KBM-7 (cell line): ENCODE results near the gene DNAJB12.
"Not testable (repeated sequence)": the region's sequence is repeated elsewhere in the genome, so short reads cannot be mapped to it uniquely, and the experiment has no call there.

Experiments used
- DNase-seq: peaks from one replicate; pipeline ENCODE4 v3.0.0-alpha.2; 2015
- in situ Hi-C: fragments of 300-500 bp; cut with MboI; formaldehyde crosslinking; loops from 2 replicates; pipeline ENCODE4 v1.14.3; 2020; ENCODE audit warnings: low sequenced_read_pairs, low pct_unique_long_range_greater_than_20kb, mixed read lengths

The DNAJB12 gene

DNA sequence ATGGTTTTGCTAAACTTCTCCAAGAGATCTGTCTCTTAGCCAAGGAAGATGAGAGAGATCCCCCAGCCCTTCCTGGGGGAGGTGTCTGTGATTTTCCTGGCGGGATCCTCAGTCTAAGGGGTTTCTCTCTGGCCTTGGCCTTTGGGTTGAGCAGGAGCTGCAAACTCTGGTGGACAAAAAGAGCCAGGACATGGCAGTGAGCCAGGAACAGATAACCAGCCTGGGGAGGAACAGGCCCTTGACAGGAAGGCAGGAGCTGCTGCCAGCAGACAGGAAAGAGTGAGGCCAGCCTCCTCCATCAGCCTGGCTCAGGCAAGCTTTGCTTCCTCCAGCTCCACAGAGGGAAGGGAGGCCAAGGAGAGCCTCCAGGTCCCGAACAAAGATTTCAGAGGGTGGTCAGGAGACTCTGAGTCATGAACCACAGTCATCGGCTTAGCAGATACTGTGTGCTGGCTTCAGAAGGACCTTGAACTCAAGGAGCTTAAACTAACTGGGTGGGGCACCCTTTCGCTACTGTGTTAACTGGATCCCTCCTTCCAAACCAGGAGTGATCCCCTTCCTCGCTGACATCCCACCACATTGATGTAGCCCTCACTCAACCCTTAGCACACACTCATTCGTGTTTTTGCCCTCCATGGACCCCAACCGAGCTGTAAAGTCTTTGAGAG lies 46.3 kb downstream of the DNAJB12 start:
- in situ Hi-C loops, result no loop called here

DNA sequence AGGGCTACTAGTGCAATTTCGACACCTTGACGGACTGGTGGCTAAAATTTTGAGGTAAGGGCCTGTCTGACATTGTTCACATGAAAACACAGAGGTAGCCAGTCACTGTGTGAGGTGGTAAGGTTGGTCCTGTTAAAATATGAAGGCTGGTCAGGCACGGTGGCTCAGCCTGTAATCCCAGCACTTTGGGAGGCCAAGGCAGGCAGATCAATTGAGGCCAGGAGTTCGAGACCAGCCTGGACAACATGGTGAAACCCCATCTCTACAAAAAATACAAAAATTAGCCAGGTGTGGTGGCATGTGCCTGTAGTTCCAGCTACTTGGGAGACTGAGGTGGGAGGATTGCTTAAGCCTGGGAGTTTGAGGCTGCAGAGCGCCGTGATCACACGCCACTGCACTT lies 47.0 kb downstream of the DNAJB12 start:
- DNase-seq, in situ Hi-C loops: not testable (repeated sequence)

More for the DNA sequence above, 46.3 kb downstream of the DNAJB12 start:
- DNase-seq, result peak; percentile 69

DNA sequence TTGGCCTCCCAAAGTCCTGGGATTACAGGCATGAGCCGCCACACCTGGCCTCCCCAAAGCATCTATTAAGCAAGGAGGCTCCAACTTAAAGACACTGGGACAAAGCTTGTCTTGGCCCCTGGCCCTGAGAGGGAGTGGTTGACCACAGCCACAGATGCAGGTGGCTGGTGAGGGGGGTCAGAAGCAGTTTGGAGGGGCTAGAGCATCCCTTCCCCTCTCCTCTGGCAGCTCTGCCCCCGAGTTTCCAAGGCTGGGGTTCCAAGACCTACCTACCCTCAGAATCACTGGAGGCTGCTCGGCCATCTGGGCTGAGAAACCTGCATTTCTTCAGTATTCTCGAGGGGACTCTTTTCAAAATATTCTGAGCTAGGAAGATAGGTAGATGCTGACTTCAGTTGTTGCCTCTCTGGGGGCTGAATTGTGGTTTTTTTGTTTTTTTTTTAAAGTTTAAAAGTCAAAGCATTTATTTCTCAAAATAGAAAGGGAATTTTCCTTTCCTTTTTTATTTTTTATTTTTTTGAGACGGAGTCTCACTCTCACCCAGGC lies 48.4 kb downstream of the DNAJB12 start:
- in situ Hi-C loops, result no loop called here
- DNase-seq, result no peak

DNA sequence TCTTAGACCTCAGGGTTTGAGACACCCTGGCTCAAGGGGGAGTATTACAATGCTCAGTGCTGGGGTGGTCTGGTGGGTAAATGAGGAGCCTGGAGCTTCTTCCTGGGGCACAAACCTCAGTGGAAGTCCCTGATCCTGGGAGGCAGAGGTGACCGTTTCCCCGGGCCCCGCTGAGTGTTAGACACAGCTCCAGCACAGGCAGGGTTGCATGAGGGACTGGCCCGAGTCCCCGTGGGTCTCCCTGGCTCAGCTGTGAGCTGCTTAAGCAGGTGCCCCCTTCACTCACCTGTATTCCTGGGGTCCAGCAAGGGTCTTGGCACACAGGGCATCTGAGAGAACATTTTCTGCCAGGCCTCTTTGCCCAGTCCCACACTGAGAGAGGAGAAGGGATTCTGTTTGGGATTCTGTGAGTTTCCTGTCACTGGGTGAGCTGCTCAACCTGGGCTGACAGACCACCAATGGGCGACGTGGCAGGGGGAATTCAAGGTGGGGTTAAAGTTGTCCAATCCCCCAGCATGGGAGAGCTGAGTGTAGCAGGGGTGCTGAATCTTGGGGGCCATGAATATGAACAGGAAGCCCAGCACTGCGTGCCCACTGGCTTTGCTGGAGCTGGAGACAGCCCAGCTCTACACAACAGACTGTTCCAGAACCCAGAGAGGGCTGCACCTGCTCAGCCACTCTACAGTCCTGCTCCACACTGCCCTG lies 51.1 kb downstream of the DNAJB12 start:
- no peak for DNase-seq
- in situ Hi-C loops, result no loop called here

DNA sequence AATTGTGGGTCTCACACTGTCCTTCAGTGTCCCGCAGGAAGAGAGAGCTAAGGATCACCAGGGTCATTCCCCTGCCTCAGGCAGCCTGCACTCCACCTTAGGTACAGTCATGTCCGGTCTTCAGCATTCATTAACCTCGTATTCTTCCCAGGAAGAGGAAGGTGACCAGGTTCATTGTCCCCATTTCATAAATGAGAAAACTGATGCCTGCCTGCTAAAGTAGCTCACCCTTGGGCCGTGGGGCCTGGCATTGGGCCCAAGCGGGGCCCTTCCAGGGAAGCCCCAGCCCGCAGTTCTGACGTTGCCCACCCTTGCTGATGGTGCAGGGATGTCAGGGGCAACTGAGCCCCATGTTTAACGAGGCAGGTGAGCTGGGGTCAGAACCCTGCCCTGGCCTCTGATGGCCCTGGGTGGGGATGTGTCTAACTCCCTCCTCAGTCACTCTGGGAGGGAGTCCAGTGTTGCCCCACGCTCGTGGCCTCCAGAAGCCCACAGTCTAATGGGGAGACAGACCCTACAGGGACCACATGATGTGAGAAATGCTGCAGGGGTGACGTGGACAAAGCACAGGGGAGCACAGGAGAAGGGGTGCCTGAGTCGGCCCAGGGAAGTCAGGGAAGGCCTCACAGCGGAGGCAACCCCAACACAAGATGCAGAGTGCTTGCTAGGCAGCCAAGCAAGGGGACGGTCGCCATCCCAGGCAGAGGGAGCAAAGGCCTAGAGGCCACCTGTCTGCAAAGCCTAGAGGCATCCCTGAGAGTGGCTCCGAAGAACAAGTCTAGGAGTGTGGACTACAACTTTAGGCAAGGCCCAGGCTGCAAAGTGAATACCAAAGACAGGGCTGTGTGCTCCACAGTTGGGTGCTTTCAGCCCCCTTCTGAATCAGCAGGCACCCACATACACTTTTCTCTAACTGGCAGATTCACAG lies 55.9 kb downstream of the DNAJB12 start:
- in situ Hi-C loops, result no loop called here
- DNase-seq, result no peak

DNA sequence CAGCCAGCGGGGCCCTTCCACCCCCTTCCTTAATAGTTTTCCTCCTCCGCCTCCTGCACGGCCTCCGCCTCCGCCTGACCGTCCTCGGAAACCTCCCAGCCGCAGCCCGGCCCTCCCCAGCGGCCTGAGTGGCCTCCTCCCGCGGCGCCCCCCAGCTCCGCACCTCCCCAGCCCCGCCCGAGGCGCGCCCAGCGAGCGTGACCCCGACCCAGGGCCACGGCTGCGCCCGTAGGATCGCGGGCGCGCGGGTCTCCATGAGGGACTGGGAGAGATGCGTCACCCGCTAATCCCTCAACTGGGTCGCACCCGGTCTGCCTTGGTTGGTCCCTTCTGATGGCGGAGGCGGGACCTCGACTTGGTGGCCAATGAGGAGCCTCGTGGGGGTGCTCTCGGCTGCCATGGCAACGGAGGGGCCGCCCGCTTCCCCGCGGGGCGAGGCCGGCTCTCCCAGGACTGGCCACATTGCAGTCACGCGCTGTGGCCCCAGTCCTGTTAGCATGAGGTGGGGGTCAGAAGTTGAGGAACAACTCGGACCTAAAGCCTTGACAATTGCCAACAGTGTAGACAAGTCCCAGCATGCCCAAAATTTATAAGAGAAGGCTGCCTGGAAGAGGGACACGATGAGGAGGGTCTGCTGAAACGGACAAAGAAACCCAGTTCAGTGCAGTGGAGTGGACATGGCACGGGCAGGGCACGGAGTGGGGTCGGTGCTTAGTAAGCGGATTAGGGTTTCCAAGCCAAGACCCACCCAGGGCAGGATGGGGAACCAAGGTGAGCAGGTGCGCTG lies 56.7 kb downstream of the DNAJB12 start:
- in situ Hi-C loops, result no loop called here

DNA sequence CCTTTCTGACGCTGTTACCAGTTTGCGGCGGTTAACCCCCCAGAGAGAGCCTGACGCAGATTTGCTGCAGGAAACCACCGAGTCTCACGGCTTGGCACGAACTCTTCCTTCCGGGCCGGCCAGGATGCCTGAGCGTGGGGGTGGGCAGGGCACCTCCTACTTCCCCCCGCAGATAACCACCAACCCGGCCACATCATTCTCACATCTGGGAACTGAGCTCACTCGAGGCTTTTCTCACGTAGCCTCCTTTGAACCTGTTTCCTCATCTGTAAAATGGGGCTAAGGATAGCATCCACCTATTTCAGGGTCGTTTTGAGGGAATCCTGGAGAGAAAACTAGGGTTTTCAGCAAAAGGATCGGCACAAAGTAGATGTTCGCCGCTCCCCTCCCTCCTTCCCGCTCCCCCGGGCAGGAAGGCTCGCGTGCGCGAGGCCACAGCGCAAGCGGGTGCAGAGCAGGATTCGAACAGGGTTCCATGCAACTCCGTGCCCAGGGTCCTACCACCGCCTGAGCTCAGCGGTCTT lies 57.4 kb downstream of the DNAJB12 start:
- in situ Hi-C loops, result no loop called here
- peak; percentile 100 for DNase-seq

More for the DNA sequence above, 56.7 kb downstream of the DNAJB12 start:
- peak; percentile 99 for DNase-seq

DNA sequence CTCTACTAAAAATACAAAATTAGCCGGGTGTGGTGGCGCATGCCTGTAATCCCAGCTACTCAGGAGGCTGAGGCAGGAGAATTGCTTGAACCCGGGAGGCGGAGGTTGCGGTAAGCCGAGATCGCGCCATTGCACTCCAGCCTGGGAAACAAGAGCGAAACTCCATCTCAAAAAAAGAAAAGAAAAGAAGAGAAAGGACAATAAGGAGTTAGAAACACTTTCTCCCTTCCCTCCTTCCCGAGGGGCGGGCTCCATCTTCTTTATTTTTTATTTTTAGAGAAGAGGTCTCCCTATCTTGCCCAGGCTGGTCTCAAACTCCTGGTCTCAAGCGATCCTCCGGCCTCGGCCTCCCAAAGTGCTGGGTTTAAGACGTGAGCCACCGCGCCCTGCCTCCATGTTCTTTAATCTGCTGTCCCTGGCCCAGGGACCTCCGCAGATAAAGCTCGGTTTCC lies 57.9 kb downstream of the DNAJB12 start:
- in situ Hi-C loops, DNase-seq: not testable (repeated sequence)

DNA sequence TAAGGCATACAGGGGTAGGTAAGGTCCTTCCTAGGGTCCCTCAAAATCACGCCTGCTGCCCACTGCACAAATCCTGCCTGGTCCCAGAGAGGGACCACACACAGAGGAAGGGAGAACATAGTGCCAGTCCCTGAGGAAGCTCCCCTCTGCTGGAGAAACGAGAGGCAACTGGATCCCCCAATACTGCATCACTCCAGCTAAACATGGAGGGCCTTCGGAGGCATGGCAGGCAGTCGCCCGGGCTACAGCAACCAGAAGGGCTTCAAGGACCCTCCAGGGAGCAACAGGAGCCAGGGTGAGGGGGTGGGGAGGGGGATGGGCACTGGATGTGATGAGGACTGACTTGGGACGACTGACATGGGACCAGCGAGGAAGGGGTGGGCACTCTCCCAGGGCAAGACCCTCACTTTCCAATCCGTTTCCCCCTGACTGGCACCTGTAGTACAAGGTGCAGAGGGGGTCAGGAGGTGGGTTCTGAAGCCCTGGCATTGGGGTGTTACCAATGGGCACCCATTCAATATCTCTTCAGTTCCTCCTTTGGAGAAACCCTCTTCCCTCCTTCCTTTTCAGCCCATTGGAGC lies 59.3 kb downstream of the DNAJB12 start:
- in situ Hi-C loops, result no loop called here
- DNase-seq, result no peak

DNA sequence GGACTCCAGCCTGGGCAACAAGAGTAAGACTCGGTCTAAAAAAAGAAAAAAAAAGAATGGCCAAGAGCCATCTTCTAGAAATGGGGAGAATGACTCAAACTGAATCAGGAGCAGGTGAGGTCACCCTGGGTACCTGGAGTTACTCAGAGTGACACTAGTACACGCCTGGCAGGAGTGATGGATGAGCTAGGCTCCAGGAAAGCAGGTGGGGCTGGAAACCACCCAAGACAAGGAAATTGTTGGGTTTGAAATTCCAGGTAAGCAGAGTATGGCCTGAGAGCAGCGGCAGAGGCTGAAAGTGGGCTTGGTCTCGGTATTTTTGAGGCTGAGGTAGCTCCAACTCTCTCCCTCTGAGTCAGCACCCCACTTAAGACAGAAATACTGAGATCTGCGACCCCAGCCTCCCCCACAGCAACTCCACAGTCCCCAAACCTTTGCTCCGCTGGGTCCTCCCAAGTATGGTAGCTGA lies 62.5 kb downstream of the DNAJB12 start:
- DNase-seq, result no peak
- in situ Hi-C loops, result no loop called here

DNA sequence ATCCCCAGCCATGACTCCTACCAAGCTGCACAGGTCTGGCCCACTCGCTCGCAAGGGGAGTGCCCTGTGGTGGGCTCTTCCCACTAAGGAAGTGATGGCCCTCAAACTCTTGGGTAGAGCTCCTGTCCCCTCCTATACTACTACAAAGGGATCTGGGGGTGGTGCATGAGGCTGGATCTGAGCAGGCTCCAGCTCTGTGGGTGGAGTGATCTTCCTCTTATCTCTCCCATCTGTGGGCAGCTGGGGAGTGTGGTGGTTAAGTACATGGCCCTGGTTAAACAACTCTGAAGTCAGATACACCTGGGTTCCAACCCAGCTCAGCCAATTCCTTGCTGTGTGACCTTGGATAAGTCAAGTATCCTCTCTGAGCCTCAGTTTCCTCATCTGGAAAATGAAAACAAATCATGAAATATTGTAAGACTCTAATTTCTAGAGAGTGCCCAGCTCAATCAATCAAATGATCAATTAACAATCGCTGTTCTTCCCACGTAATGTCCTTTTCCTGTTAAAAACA lies 63.6 kb downstream of the DNAJB12 start:
- DNase-seq, result peak; percentile 85
- in situ Hi-C loops, result no loop called here

DNA sequence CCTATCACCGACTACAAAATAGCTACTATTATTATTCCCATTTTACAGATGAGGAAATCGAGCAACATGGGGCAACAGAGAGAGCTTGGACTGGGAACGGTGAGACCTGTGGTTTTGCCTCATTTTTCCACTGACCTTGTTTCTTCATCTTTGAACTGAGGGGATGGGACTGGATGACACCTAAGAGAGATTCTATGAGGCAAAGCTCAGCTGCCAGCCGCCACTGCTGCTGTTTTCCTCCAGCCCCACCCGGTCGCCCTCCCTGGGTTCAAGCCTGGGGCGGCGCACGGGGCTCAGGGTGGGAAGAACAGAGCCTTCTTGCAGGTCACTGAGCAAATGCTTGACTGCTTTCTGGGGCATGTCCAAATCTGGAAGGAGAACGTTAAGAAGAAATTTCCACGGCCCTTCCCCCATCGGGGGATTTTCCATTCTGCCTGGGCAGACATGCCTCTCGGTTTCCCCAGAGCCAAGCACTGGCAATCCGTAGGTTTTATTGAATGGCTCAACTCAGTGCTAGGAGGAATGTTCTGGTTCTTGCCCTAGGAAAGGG lies 68.7 kb downstream of the DNAJB12 start:
- peak; percentile 51 for DNase-seq
- in situ Hi-C loops, result no loop called here

DNA sequence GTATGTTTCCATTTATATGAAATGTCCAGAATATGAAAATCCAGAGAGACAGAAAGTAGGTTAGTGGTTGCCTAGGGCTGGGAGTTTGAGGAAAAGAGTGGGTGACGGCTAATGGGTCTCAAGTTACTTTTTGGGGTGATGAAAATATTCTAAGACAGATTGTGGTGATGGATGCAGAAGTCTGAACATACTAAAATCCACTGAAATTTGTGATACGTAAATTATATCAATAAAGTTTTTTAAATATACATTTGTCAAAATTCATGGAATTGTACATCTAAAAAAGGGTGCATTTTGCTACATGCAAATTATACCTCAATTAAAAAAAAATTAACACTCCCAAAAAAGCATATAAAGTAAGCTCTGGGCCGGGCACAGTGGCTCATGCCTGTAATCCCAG lies 71.6 kb downstream of the DNAJB12 start:
- in situ Hi-C loops, result no loop called here

More for the DNA sequence above, 71.6 kb downstream of the DNAJB12 start:
- no peak for DNase-seq
